Measurements from ENCODE around the gene IL19. TPM values are rescaled to one million over a fixed set of nuclear protein-coding genes. Genes with fewer than 3 reads are reported as not detected.

The IL19 gene
- total and polyA plus RNA-seq, 2 donors = 0.28 to 1.0 TPM

DNA sequence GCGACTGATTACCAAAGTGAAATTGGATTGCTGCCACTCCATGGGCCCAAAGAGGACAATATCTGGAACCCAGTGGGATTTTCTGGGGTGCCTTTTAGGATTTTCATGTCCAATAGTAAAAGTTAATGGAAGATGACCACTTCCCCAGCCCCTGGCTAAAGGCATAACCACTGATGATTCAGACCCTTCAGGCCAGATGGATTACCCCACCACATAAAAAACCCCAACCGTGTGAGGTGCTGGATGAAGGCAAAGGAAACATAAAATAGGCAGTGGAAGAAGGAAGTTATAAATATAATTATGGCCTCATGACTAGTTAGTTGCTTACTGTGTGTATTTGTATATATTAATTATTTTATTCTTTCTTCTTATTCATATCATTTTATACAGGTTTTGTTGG is 41.9 kb downstream of the IL19 start:
- Histone ChIP-seq H3K27me3 (ENCODE audit: control insufficient read depth in 2 of 2, insufficient read depth in 1 of 2, low read length in 1 of 2) (no peaks in the 10 kb centered on the region), H3K36me3 (ENCODE audit: control insufficient read depth in 2 of 2, insufficient read depth in 2 of 2, low read length in 1 of 2) (no peaks in the 10 kb centered on the region), H3K27ac (ENCODE audit: low read depth in 1 of 2, low read length in 1 of 2) (no peak overlapping the region), H3K4me3 (ENCODE audit: low read length in 2 of 2) (no peak overlapping the region), H3K9me3 (ENCODE audit: control insufficient read depth in 2 of 2, insufficient read depth in 1 of 2, low read length in 1 of 2) (peaks cover 0 to 10% of the 10 kb centered on the region in 2 donors), H3K4me1 (ENCODE audit: control insufficient read depth in 2 of 2, insufficient read depth in 2 of 2, low read length in 2 of 2) (peaks cover 0 to 8% of the 10 kb centered on the region in 2 donors)
- DNase-seq (ENCODE audit: low read depth in 6 of 9, low spot score in 9 of 9) = no peak
- 76% methylated on average over 2 of the region's 2 CpGs for WGBS

DNA sequence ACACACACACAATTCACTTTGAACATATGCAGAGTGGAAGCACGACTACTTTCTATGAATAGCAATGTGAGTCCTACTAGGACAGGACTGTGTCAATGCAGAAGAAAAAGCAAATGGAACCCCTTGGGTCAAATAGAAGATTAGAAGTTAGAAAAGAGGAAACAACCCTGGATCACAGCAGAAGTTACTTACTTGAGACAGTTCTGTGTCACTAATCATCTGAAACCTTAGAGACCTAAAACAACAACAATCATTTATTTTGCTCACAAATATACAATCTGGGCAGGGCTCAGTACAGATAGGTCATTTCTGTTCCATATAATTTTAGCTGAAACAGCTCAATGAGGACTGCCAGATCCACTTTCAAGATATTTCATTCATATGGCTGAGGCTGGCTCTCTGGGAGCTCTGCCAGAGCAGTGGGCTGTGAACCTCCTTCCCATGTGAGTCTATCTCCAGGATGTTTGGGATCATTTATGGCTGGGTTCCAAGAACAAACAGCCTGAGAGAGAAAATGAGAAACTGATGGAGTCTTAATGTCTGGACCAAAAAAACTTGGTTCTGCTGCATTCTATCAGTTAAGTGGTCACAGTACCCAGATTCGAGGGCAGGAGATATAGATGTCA is 44.3 kb downstream of the IL19 start:
- H3K4me1 ChIP-seq (ENCODE audit: control insufficient read depth in 2 of 2, insufficient read depth in 2 of 2, low read length in 2 of 2) = peaks cover 0 to 4% of the 10 kb centered on the region in 2 donors
- WGBS = 89% methylated on average over 2 of the region's 2 CpGs
- DNase-seq (ENCODE audit: low read depth in 6 of 9, low spot score in 9 of 9) = no peak
- H3K27ac ChIP-seq (ENCODE audit: low read depth in 1 of 2, low read length in 1 of 2) = no peak overlapping the region
- H3K27me3 ChIP-seq (ENCODE audit: control insufficient read depth in 2 of 2, insufficient read depth in 1 of 2, low read length in 1 of 2) = no peaks in the 10 kb centered on the region
- H3K4me3 ChIP-seq (ENCODE audit: low read length in 2 of 2) = no peak overlapping the region
- H3K9me3 ChIP-seq (ENCODE audit: control insufficient read depth in 2 of 2, insufficient read depth in 1 of 2, low read length in 1 of 2) = peaks cover 0 to 10% of the 10 kb centered on the region in 2 donors
- H3K36me3 ChIP-seq (ENCODE audit: control insufficient read depth in 2 of 2, insufficient read depth in 2 of 2, low read length in 1 of 2) = no peaks in the 10 kb centered on the region

DNA sequence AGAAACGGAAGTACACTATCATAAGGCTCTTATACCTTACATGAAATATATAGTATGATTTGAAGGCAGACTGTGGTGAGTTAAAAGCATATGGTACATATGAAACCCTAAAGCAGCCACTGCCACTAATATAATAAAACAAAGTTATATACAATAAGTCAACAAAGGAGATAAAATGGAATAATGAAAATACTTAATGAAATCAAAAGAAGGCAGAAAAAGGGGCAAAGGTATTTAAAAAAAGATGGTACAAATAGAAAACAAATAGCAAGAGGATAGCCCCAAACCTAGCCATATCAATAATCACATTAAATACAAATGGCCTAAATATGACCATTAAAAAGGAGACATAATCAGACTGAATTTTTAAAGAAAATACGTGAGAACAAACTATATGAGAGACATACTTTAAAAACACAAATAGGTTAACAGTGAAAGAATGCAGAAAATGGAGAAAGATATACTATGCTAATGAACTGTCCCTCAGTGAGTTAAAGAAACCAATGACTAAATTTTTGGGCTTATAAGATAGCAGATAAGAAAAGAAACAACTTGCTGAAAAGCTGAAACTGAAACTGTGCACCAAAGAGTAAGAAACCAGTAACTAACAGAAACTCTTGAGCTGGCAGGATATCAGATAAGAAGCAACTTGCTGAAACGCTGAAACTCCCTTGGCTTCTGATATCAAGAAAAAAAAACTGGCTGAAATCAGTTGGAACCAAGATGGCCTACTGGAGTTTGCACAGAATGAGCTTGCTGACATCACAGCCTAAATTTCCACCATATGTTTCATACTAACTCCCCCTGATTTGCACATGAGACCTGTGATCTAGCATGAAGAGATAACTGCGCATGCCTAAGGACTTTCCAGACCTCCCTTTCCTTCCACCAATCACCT is 46.1 kb downstream of the IL19 start:
- Histone ChIP-seq H3K27ac (ENCODE audit: low read depth in 1 of 2, low read length in 1 of 2) (peak overlapping the region; percentile 71 to 84), H3K4me3 (ENCODE audit: low read length in 2 of 2) (no peak overlapping the region), H3K4me1 (ENCODE audit: control insufficient read depth in 2 of 2, insufficient read depth in 2 of 2, low read length in 2 of 2) (peaks cover 0 to 9% of the 10 kb centered on the region in 2 donors), H3K9me3 (ENCODE audit: control insufficient read depth in 2 of 2, insufficient read depth in 1 of 2, low read length in 1 of 2) (peaks cover 0 to 10% of the 10 kb centered on the region in 2 donors), H3K36me3 (ENCODE audit: control insufficient read depth in 2 of 2, insufficient read depth in 2 of 2, low read length in 1 of 2) (no peaks in the 10 kb centered on the region), H3K27me3 (ENCODE audit: control insufficient read depth in 2 of 2, insufficient read depth in 1 of 2, low read length in 1 of 2) (no peaks in the 10 kb centered on the region)
- peak in 5 of 9 donors; percentile 35 to 78 (median 50) for DNase-seq (ENCODE audit: low read depth in 6 of 9, low spot score in 9 of 9)
- WGBS = 71% methylated on average over 4 of the region's 4 CpGs

DNA sequence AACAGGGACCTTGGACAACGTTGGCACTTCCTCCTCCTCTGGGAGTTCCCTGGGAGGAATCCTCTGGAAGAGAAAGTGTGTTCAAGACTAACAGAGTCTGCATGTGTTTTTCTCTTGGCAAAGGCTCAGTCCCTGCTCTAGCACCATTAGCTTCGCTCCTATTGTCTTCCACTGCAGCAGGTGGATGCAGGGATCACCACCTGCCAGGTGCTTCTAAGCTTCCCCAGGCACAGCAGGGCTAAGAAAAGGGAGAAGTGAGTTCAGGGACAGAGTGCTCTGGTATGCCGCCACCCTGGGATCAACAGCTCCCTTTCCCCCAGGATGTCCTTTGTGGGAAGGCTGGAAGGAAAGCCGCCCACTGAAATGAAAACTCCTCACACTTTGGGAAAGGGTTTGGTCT is 50.9 kb downstream of the IL19 start:
- DNase-seq (ENCODE audit: low read depth in 6 of 9, low spot score in 9 of 9) = no peak
- Histone ChIP-seq H3K4me3 (ENCODE audit: low read length in 2 of 2) (no peak overlapping the region), H3K4me1 (ENCODE audit: control insufficient read depth in 2 of 2, insufficient read depth in 2 of 2, low read length in 2 of 2) (peaks cover 3 to 18% of the 10 kb centered on the region in 2 donors), H3K36me3 (ENCODE audit: control insufficient read depth in 2 of 2, insufficient read depth in 2 of 2, low read length in 1 of 2) (no peaks in the 10 kb centered on the region), H3K9me3 (ENCODE audit: control insufficient read depth in 2 of 2, insufficient read depth in 1 of 2, low read length in 1 of 2) (peaks cover 0 to 3% of the 10 kb centered on the region in 2 donors), H3K27me3 (ENCODE audit: control insufficient read depth in 2 of 2, insufficient read depth in 1 of 2, low read length in 1 of 2) (no peaks in the 10 kb centered on the region), H3K27ac (ENCODE audit: low read depth in 1 of 2, low read length in 1 of 2) (no peak overlapping the region)
- 93% methylated on average over 4 of the region's 4 CpGs for WGBS

DNA sequence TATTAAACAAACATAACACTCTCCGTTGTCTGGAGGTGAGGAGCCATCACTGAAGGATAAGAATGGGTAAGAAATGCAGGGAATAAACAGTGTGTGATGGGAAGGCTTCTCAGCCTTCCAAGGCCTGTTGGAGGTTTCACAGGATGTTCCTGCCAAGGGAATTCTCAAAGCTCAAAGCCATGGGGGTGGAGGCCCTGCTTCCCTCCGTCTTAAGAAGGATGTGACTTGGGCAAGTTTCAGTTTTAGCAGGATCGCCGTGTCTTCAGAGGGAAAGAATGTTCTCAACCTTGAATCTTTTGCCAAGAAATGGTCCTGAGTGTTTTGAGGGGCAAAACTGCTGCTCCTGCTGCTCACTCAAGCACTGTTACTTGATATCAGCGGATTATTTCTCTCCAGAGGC is 53.2 kb downstream of the IL19 start:
- no peaks in the 10 kb centered on the region for H3K36me3 ChIP-seq (ENCODE audit: control insufficient read depth in 2 of 2, insufficient read depth in 2 of 2, low read length in 1 of 2)
- H3K4me1 ChIP-seq (ENCODE audit: control insufficient read depth in 2 of 2, insufficient read depth in 2 of 2, low read length in 2 of 2) = peaks cover 3 to 16% of the 10 kb centered on the region in 2 donors
- H3K27me3 ChIP-seq (ENCODE audit: control insufficient read depth in 2 of 2, insufficient read depth in 1 of 2, low read length in 1 of 2) = no peaks in the 10 kb centered on the region
- WGBS = 96% methylated on average over 5 of the region's 5 CpGs
- no peak overlapping the region for H3K4me3 ChIP-seq (ENCODE audit: low read length in 2 of 2)
- DNase-seq (ENCODE audit: low read depth in 6 of 9, low spot score in 9 of 9) = no peak
- no peak overlapping the region for H3K27ac ChIP-seq (ENCODE audit: low read depth in 1 of 2, low read length in 1 of 2)
- peaks cover 0 to 3% of the 10 kb centered on the region in 2 donors for H3K9me3 ChIP-seq (ENCODE audit: control insufficient read depth in 2 of 2, insufficient read depth in 1 of 2, low read length in 1 of 2)

DNA sequence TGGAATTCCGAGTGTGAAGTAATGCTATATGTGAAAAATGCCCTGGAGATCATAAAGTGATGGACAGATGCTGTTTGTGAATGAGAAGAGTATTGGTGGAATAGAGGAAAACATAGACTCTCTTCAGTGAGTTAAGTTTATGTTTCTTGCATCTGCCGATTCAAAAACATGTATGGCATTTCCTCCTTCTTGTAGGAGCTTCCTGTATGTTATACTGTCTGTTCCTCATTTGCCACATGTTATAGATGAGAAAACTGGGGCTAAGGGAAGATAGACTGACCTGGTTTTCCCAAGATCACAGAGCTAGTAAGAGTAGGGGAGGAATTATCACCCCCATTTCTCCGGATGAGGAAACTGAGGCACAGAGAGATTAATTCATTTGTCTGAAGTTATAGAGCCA is 53.8 kb downstream of the IL19 start:
- Histone ChIP-seq H3K36me3 (ENCODE audit: control insufficient read depth in 2 of 2, insufficient read depth in 2 of 2, low read length in 1 of 2) (no peaks in the 10 kb centered on the region), H3K9me3 (ENCODE audit: control insufficient read depth in 2 of 2, insufficient read depth in 1 of 2, low read length in 1 of 2) (peaks cover 0 to 3% of the 10 kb centered on the region in 2 donors), H3K4me1 (ENCODE audit: control insufficient read depth in 2 of 2, insufficient read depth in 2 of 2, low read length in 2 of 2) (peaks cover 3 to 22% of the 10 kb centered on the region in 2 donors), H3K27me3 (ENCODE audit: control insufficient read depth in 2 of 2, insufficient read depth in 1 of 2, low read length in 1 of 2) (no peaks in the 10 kb centered on the region), H3K27ac (ENCODE audit: low read depth in 1 of 2, low read length in 1 of 2) (peak overlapping the region in 1 of 2 donors; percentile 46), H3K4me3 (ENCODE audit: low read length in 2 of 2) (no peak overlapping the region)
- no peak for DNase-seq (ENCODE audit: low read depth in 6 of 9, low spot score in 9 of 9)
- 54% methylated on average over 3 of the region's 3 CpGs for WGBS

DNA sequence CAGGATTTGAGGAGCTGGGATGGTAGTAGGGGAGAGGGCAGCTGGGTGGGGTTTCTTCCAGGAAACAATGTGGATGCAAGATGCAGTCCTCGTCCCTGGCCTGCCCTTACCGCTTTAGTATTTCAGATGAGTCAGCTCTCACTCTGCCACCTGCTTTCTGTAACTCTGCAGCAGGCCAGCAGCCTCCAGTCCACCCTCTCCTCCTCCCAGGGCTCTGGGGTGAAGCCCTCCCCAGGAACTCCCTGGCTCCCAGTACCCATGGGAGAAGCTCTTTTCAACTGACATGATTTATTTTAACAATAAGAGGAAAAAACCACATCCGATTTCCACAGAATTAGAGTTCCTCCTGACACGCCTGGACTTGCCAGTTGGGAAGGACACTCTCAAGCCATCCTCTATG is 55.8 kb downstream of the IL19 start:
- no peak overlapping the region for H3K4me3 ChIP-seq (ENCODE audit: low read length in 2 of 2)
- WGBS = 69% methylated on average over 4 of the region's 4 CpGs
- H3K9me3 ChIP-seq (ENCODE audit: control insufficient read depth in 2 of 2, insufficient read depth in 1 of 2, low read length in 1 of 2) = peaks cover 0 to 3% of the 10 kb centered on the region in 2 donors
- no peaks in the 10 kb centered on the region for H3K36me3 ChIP-seq (ENCODE audit: control insufficient read depth in 2 of 2, insufficient read depth in 2 of 2, low read length in 1 of 2)
- H3K27me3 ChIP-seq (ENCODE audit: control insufficient read depth in 2 of 2, insufficient read depth in 1 of 2, low read length in 1 of 2) = no peaks in the 10 kb centered on the region
- peaks cover 3 to 24% of the 10 kb centered on the region in 2 donors for H3K4me1 ChIP-seq (ENCODE audit: control insufficient read depth in 2 of 2, insufficient read depth in 2 of 2, low read length in 2 of 2)
- DNase-seq (ENCODE audit: low read depth in 6 of 9, low spot score in 9 of 9) = no peak
- H3K27ac ChIP-seq (ENCODE audit: low read depth in 1 of 2, low read length in 1 of 2) = no peak overlapping the region

DNA sequence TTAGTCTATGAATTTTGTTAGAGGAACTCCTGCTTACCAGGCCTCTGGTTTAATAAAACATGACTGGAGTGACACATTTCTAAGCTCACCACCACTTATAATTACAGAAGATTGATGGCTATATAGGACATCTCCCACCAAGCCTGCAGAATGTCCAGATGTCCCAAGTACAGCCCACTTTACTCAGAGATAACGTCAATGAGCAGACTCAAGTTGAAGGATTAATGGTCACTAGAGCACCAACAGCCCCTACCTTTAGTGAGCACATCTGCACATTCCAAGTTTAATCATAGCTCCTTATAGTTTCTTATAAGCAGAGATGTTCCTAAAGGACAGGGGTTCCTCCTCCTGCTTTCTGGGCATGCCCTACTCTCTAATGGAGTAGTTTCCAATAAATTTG is 57.5 kb downstream of the IL19 start:
- no peaks in the 10 kb centered on the region for H3K36me3 ChIP-seq (ENCODE audit: control insufficient read depth in 2 of 2, insufficient read depth in 2 of 2, low read length in 1 of 2)
- 97% methylated on average over 1 of the region's 1 CpG for WGBS
- H3K4me1 ChIP-seq (ENCODE audit: control insufficient read depth in 2 of 2, insufficient read depth in 2 of 2, low read length in 2 of 2) = peaks cover 3 to 29% of the 10 kb centered on the region in 2 donors
- peaks cover 0 to 3% of the 10 kb centered on the region in 2 donors for H3K9me3 ChIP-seq (ENCODE audit: control insufficient read depth in 2 of 2, insufficient read depth in 1 of 2, low read length in 1 of 2)
- no peak for DNase-seq (ENCODE audit: low read depth in 6 of 9, low spot score in 9 of 9)
- no peak overlapping the region for H3K4me3 ChIP-seq (ENCODE audit: low read length in 2 of 2)
- no peak overlapping the region for H3K27ac ChIP-seq (ENCODE audit: low read depth in 1 of 2, low read length in 1 of 2)
- H3K27me3 ChIP-seq (ENCODE audit: control insufficient read depth in 2 of 2, insufficient read depth in 1 of 2, low read length in 1 of 2) = no peaks in the 10 kb centered on the region

DNA sequence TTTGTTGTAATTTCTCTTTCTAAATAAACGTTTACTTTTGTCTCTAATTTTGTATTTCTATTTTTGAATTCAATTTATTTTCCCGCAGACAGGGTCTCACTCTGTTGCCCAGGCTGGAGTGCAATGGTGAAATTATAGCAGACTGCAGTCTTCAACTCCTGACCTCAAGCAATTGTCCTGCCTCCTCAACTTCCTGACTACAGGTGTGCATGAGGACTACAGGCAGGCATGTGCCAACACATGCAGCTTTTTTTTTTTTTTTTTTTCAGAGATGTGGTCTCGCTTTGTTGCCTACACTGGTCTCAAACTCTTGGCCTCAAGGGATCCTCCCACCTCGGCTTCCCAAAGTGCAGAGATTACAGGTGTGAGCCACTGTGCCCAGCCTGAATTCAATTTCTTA is 58.2 kb downstream of the IL19 start:
- Histone ChIP-seq H3K9me3 (ENCODE audit: control insufficient read depth in 2 of 2, insufficient read depth in 1 of 2, low read length in 1 of 2) (peaks cover 0 to 2% of the 10 kb centered on the region in 2 donors), H3K4me1 (ENCODE audit: control insufficient read depth in 2 of 2, insufficient read depth in 2 of 2, low read length in 2 of 2) (peaks cover 3 to 32% of the 10 kb centered on the region in 2 donors), H3K27me3 (ENCODE audit: control insufficient read depth in 2 of 2, insufficient read depth in 1 of 2, low read length in 1 of 2) (no peaks in the 10 kb centered on the region), H3K4me3 (ENCODE audit: low read length in 2 of 2) (no peak overlapping the region), H3K27ac (ENCODE audit: low read depth in 1 of 2, low read length in 1 of 2) (no peak overlapping the region), H3K36me3 (ENCODE audit: control insufficient read depth in 2 of 2, insufficient read depth in 2 of 2, low read length in 1 of 2) (no peaks in the 10 kb centered on the region)
- DNase-seq (ENCODE audit: low read depth in 6 of 9, low spot score in 9 of 9) = no peak
- 73% methylated on average over 4 of the region's 4 CpGs for WGBS
